Activated CD4-positive, alpha-beta T cell treated with anti-CD3 and anti-CD28 coated beads, Interleukin-2, amount 50 U/mL, for 16 hours (primary cell): ENCODE measurements around the gene PNPLA3.
A peak's percentile ranks its signal among the peaks of the same experiment; 100 is the strongest.
"Not testable (repeated sequence)": the region's sequence is repeated elsewhere in the genome, so short reads cannot be mapped to it uniquely, and the experiment has no call there.

Experiments
- DNase-seq: peaks from one replicate; pipeline ENCODE4 v3.0.0-alpha.2; 2020

The PNPLA3 gene

GRCh38 chr22:43889860-43890253 lies 33.7 kb upstream of the PNPLA3 start:
- no peak for DNase-seq

- no peak for DNase-seq
These were observed 32.7 kb upstream of the PNPLA3 start for GRCh38 chr22:43890901-43891331.

- DNase-seq, result no peak
These were observed 32.0 kb upstream of the PNPLA3 start, which contains the start of gene PNPLA5 for GRCh38 chr22:43891360-43892182. PNPLA5 (minus strand) TSS chr22:43892013; CDS start chr22:43891880, 133 bp downstream.

- DNase-seq, result no peak
These were observed 31.3 kb upstream of the PNPLA3 start for GRCh38 chr22:43892183-43892894.

GRCh38 chr22:43893266-43893665 lies 30.3 kb upstream of the PNPLA3 start:
- no peak for DNase-seq

- DNase-seq, result no peak
These were observed 29.5 kb upstream of the PNPLA3 start for GRCh38 chr22:43894122-43894521.

GRCh38 chr22:43895986-43896645 lies 27.5 kb upstream of the PNPLA3 start:
- DNase-seq, result no peak

GRCh38 chr22:43897751-43898261 lies 25.8 kb upstream of the PNPLA3 start:
- peak; percentile 28 for DNase-seq

GRCh38 chr22:43900206-43900605 lies 23.4 kb upstream of the PNPLA3 start:
- no peak for DNase-seq

GRCh38 chr22:43901976-43902643 lies 21.5 kb upstream of the PNPLA3 start:
- no peak for DNase-seq

GRCh38 chr22:43903033-43903432 lies 20.6 kb upstream of the PNPLA3 start:
- DNase-seq, result not testable (repeated sequence)

GRCh38 chr22:43904412-43904811 lies 19.2 kb upstream of the PNPLA3 start:
- peak; percentile 45 for DNase-seq

GRCh38 chr22:43905681-43906080 lies 17.9 kb upstream of the PNPLA3 start:
- no peak for DNase-seq

- no peak for DNase-seq
These were observed 13.9 kb upstream of the PNPLA3 start for GRCh38 chr22:43909708-43910107.

- no peak for DNase-seq
These were observed 13.4 kb upstream of the PNPLA3 start for GRCh38 chr22:43910178-43910695.

GRCh38 chr22:43911351-43911750 lies 12.3 kb upstream of the PNPLA3 start:
- DNase-seq, result no peak

- no peak for DNase-seq
These were observed 6.1 kb upstream of the PNPLA3 start for GRCh38 chr22:43917521-43917920.

GRCh38 chr22:43919106-43919973 lies 4.3 kb upstream of the PNPLA3 start:
- no peak for DNase-seq

GRCh38 chr22:43921370-43921769 lies 2.2 kb upstream of the PNPLA3 start:
- DNase-seq, result no peak

GRCh38 chr22:43922123-43922522 lies 1.5 kb upstream of the PNPLA3 start:
- DNase-seq, result no peak

- DNase-seq, result no peak
These were observed 414 bp upstream of the PNPLA3 start for GRCh38 chr22:43923191-43923590.

GRCh38 chr22:43924877-43925276 lies 1.3 kb downstream of the PNPLA3 start:
- no peak for DNase-seq
